ENCODE results near the gene ELAVL2. TPM values are rescaled to one million over a fixed set of nuclear protein-coding genes. Genes with fewer than 3 reads are reported as not detected.

ELAVL2 gene
- total and polyA plus RNA-seq, 2 donors (not counting 3 experiments of a cell fraction or from before 2014, with no cell fraction given), result 0.06 to 0.20 TPM

GRCh38 chr9:23754551-23754950 lies 71.5 kb downstream of the ELAVL2 start:
- Histone ChIP-seq H3K4me2 (ENCODE audit: insufficient read depth, low read length) (no peak overlapping the region), H3K4me1 (ENCODE audit: control insufficient read depth, extremely low read depth, insufficient read depth, low read length) (no peaks in the 10 kb centered on the region), H3K27ac (ENCODE audit: insufficient read depth, low read depth, low read length) (no peak overlapping the region), H3K9me1 (replicated peaks; ENCODE audit: control insufficient read depth, extremely low read depth, insufficient read depth, low read length) (no peaks in the 10 kb centered on the region), H3K79me2 (ENCODE audit: control insufficient read depth, insufficient read depth, low read length) (no peaks in the 10 kb centered on the region), H4K20me1 (replicated peaks; ENCODE audit: control insufficient read depth, extremely low read depth, insufficient read depth, low read length) (no peaks in the 10 kb centered on the region), H3K27me3 (ENCODE audit: control insufficient read depth in 2 of 2, insufficient read depth in 2 of 2, low read length in 2 of 2) (no peaks in the 10 kb centered on the region), H2AFZ (ENCODE audit: low read depth, low read length) (no peak overlapping the region), H3K36me3 (ENCODE audit: control insufficient read depth in 2 of 2, extremely low read depth in 1 of 2, insufficient read depth in 2 of 2, low read length in 2 of 2) (no peaks in the 10 kb centered on the region), H3K4me3 (replicated peaks in 1 of 3; ENCODE audit: insufficient read depth in 1 of 3, low read depth in 1 of 3, low read length in 3 of 3) (no peak overlapping the region), H3K9me3 (replicated peaks; ENCODE audit: control insufficient read depth, insufficient read depth, low read length) (no peaks in the 10 kb centered on the region), H3K9ac (replicated peaks; ENCODE audit: extremely low read depth, insufficient read depth, low read length) (no peak overlapping the region)
- TF ChIP-seq POLR2AphosphoS5 (IDR thresholded peaks at IDR 0.05; ENCODE audit: insufficient read depth, low read depth, low read length) (no peak), POLR2A (IDR thresholded peaks at IDR 0.05; ENCODE audit: low read depth, low read length) (no peak), FOS (IDR thresholded peaks at IDR 0.05; ENCODE audit: borderline replicate concordance, insufficient read depth, low read length) (no peak), GATA2 (IDR thresholded peaks at IDR 0.05; ENCODE audit: insufficient read depth, insufficient read length, low read depth, low read length) (no peak), MAX (IDR thresholded peaks at IDR 0.05; ENCODE audit: insufficient read depth, insufficient read length) (no peak), JUN (IDR thresholded peaks at IDR 0.05; ENCODE audit: borderline replicate concordance, insufficient read depth, insufficient read length, low read depth) (no peak), MYC (IDR thresholded peaks at IDR 0.05; ENCODE audit: low read depth, low read length) (no peak), EZH2 (IDR thresholded peaks at IDR 0.05; ENCODE audit: borderline replicate concordance, low read depth, low read length, severe bottlenecking) (no peak)
- TF ChIP-seq, protein P1, sequence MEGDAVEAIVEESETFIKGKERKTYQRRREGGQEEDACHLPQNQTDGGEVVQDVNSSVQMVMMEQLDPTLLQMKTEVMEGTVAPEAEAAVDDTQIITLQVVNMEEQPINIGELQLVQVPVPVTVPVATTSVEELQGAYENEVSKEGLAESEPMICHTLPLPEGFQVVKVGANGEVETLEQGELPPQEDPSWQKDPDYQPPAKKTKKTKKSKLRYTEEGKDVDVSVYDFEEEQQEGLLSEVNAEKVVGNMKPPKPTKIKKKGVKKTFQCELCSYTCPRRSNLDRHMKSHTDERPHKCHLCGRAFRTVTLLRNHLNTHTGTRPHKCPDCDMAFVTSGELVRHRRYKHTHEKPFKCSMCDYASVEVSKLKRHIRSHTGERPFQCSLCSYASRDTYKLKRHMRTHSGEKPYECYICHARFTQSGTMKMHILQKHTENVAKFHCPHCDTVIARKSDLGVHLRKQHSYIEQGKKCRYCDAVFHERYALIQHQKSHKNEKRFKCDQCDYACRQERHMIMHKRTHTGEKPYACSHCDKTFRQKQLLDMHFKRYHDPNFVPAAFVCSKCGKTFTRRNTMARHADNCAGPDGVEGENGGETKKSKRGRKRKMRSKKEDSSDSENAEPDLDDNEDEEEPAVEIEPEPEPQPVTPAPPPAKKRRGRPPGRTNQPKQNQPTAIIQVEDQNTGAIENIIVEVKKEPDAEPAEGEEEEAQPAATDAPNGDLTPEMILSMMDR (IDR thresholded peaks at IDR 0.05; ENCODE audit: extremely low read depth in 1 of 2, insufficient read depth in 1 of 2, low read depth in 1 of 2, low read length in 2 of 2), result no peak
- ChIA-PET POLR2A (no interaction called here), CTCF (no interaction called here)
- DNase-seq (ENCODE audit: low read depth, low spot score), result no peak
- dilution Hi-C loops (cut with MboI; ENCODE audit: extremely low pct_ligation_motif_present, low sequenced_read_pairs) (no loop called here), intact Hi-C loops (cut with micrococcal nuclease) (no loop called here)
- no TSS peak for BruUV-seq (replicated peaks)
- no peak for FAIRE-seq

Measured in endothelial cell of umbilical vein (primary cell).